Fibroblast of villous mesenchyme (primary cell): ENCODE results near the gene ZNF618. TPM values are rescaled to one million over a fixed set of nuclear protein-coding genes. Genes with fewer than 3 reads are reported as not detected.

ENCODE experiments used
- DNase-seq: peaks from one replicate; pipeline ENCODE4 v3.0.0-alpha.2; 2010; ENCODE audit warnings: low read depth
- H3K4me3 ChIP-seq: 2 replicates; pipeline ENCODE4 v1.5.1; 2011; ENCODE audit warnings: low read depth, mild to moderate bottlenecking, low read length
- total RNA-seq: library from RNA; depleted of rRNA; stranded (reverse); fragments of >200 nt; gene quantifications from 2 replicates; pipeline ENCODE4 v1.2.3, GENCODE V29; 2012
- TF ChIP-seq, protein P1 (sequence below): IDR thresholded peaks from 2 replicates; pipeline ENCODE4 v1.5.1; 2012; ENCODE audit warnings: low read depth, mild to moderate bottlenecking, low read length; ENCODE audit not compliant: insufficient read depth

ZNF618 gene
- total RNA-seq, 1 donor: 12.5 TPM

DNA sequence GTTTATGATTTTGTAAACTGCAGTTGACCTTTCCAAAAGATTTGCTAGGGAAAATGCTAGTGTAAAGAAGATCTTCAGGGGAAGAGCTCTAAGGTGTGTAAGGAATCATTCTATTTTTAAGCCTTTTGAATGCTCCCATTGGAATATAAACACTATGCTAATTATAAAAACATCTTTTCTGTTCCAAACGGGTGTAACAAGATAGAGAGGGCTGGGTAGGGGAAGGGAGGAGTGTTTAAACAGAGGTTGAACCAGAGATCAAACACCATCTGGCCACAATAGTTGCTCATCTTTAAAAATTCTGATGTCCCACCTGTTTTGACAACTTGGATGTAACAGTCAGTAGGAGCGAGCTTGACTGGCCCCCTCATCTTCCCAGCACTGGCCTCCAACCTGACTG lies 38.4 kb downstream of the ZNF618 start:
- no peak overlapping the region for H3K4me3 ChIP-seq
- TF ChIP-seq, protein P1, sequence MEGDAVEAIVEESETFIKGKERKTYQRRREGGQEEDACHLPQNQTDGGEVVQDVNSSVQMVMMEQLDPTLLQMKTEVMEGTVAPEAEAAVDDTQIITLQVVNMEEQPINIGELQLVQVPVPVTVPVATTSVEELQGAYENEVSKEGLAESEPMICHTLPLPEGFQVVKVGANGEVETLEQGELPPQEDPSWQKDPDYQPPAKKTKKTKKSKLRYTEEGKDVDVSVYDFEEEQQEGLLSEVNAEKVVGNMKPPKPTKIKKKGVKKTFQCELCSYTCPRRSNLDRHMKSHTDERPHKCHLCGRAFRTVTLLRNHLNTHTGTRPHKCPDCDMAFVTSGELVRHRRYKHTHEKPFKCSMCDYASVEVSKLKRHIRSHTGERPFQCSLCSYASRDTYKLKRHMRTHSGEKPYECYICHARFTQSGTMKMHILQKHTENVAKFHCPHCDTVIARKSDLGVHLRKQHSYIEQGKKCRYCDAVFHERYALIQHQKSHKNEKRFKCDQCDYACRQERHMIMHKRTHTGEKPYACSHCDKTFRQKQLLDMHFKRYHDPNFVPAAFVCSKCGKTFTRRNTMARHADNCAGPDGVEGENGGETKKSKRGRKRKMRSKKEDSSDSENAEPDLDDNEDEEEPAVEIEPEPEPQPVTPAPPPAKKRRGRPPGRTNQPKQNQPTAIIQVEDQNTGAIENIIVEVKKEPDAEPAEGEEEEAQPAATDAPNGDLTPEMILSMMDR: no peak
- DNase-seq: no peak

- TF ChIP-seq, protein P1: no peak
- H3K4me3 ChIP-seq: no peak overlapping the region
- no peak for DNase-seq
Observed at GRCh38 chr9:113915817-113916434, 39.8 kb downstream of the ZNF618 start.

- TF ChIP-seq, protein P1: no peak
- no peak for DNase-seq
Observed at GRCh38 chr9:113916931-113917330, 40.8 kb downstream of the ZNF618 start.

DNA sequence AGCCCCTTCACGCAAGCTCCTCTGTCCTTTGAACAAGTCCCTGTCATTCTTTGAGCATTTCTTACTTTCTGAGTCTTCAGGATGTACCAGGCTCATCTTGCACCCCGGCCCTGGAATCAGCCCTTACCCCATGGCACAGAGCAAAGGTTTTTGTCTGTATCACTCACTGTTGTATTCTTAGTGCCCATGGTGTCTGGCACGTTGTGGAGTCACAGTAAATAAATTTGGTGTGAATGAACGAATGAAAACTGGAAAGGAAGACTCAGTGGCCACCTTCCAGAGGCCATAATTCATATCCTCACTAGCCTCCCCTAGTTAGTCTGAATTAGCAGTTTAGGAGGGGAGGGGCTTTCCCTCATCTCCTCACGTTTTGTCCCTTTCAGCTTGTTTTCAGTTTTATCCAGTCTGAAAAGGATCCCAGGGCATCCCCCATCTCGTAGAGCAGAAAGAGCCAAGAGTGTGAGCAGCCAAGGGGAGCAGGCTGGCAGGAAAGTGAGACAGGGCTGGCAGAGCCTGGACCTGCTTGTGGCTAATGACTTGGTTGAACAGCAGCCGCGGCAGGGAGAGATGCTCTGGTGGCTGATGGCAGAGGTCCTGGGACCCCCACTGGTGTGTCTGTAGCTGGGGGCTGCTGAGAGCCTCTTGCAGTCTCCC lies 42.7 kb downstream of the ZNF618 start:
- TF ChIP-seq, protein P1: no peak
- no peak overlapping the region for H3K4me3 ChIP-seq
- no peak for DNase-seq

More at GRCh38 chr9:113916931-113917330, 40.8 kb downstream of the ZNF618 start:
- no peak overlapping the region for H3K4me3 ChIP-seq

- TF ChIP-seq, protein P1: no peak
- no peak overlapping the region for H3K4me3 ChIP-seq
- no peak for DNase-seq
Observed at GRCh38 chr9:113919382-113919781, 43.3 kb downstream of the ZNF618 start.

GRCh38 chr9:113919871-113920270 lies 43.8 kb downstream of the ZNF618 start:
- no peak overlapping the region for H3K4me3 ChIP-seq
- TF ChIP-seq, protein P1: no peak
- no peak for DNase-seq
